GM19099 (cell line): ENCODE measurements around the gene IL15.

Experiments used
- POLR2A ChIP-seq: IDR thresholded peaks from 3 replicates; pipeline ENCODE4 v1.6.1; 2011; ENCODE audit warnings: low read depth; ENCODE audit not compliant: insufficient read length; ENCODE audit errors: extremely low read depth

Gene IL15, protein sequence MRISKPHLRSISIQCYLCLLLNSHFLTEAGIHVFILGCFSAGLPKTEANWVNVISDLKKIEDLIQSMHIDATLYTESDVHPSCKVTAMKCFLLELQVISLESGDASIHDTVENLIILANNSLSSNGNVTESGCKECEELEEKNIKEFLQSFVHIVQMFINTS

DNA sequence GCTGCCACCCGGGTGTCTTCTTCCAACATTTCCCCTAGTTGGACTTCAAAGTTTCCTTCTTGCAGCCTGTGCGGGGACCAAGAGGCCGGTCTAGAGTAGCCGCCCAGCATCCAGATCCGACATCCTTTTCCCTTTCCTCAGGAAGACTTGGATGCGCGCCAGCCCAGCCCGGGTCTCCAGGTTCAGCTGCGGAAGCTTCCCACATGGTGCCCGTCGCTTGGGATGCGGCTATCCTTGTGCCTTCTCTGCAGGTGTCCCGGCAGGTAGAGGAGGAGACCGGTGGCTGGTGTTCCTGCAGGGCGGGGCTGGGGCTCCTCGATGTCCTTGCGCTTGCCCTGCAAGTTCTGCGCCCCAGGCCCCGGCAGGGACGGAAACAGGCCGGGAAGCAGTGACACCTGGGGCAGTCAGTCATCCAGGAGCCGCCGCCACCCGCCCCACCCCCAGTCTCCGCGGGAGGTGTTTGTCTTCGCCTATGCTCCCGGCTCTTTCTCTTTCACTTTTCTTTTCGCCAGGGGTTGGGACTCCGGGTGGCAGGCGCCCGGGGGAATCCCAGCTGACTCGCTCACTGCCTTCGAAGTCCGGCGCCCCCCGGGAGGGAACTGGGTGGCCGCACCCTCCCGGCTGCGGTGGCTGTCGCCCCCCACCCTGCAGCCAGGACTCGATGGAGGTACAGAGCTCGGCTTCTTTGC is at the start of gene IL15:
Gene IL15, plus strand, starts transcription at position 502 of the 689 bp plus-strand sequence. CDS start 82,882 bp downstream, outside the sequence.
- peak; percentile 42 for TF ChIP-seq POLR2A

DNA sequence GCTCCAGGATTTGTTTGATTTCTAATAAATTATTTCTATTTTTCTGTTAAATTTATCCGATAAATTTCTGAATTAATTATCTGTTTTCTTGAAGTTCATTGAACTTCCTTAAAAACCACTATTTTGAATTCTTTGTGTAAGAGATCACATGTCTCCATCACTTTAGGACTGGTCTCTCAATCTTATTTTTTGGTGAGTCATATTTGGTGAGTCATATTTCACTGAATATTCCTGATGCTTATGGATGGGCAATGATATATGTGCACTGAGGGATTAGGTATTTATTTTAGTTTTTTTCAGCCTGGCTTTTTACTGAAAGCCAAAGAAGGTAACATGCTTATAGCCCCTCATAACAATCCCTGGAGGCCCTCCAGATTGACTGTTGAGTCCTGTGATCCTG is 48.5 kb upstream of the IL15 start:
- TF ChIP-seq POLR2A = no peak

DNA sequence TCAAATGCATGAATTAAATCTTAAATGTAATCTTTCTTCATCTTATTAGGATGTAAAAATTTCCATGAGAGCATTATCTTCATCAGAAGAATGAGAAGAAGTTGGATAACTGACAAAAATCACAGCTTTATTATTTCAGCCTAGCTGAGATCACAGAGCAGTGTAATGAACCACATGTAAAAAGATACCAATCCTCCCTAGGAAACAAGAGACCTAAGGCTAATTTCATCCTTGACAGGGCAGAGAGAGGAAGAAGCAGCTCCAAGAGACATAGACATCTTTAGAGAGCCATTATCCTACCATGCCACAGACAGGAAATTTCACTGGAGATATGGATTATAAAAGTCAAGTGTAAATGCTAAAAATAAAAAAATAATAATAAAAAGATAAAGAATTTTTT is 40.9 kb upstream of the IL15 start:
- TF ChIP-seq POLR2A = no peak

DNA sequence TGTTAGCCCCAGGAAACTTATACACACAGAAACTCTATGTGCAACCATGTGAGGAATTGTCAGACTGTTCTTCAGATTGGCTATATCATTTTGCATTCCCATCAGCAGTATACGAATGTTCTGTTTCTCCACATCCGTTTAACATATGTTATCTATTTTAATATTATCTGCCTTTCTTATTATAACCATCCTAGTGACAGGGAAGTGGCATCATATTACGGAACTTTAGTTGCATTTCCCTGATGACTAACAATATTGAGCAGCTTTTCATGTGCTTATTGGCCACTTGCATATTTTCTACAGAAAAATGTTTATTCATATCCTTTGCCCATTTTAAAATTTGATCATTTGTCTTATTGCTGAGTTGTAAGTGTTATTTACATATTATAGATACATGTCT is 36.5 kb upstream of the IL15 start:
- TF ChIP-seq POLR2A = no peak

DNA sequence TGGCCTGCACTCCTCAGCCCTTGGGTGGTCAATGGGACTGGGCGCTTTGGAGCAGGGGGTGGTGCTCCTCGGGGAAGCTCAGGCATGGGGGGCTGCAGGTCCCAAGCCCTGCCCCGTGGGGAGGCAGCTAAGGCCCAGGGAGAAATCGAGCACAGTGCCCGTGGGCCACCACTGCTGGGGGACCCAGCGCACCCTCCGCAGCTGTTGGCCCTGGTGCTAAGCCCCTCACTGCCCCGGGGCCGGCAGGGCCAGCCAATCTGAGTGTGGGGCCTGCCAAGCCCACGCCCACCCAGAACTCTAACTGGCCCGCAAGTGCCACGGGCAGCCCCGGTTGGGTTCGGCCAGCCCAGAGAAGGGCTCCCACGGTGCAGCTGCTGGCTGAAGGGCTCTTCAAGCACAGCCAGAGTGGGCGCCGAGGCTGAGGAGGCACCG is 30.9 kb upstream of the IL15 start:
- no peak for TF ChIP-seq POLR2A

DNA sequence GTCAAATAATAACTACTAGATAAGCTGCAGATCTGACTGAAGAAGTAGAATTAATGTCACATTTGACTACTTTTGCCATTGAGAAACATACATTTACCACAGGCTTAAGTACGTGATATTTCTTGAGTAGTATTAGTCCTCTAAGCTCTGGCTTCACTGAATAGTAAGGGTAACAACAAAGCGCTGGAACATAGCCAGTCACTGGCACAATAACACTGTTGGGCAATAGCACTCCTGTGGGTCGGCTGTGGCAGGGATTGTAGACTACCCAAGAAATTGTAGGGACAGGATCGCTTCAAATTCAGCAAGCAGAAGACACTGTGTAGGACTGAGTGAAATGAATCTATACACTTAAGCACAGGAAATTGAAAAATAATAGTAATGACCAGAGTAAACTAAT is 27.1 kb upstream of the IL15 start:
- TF ChIP-seq POLR2A = no peak

DNA sequence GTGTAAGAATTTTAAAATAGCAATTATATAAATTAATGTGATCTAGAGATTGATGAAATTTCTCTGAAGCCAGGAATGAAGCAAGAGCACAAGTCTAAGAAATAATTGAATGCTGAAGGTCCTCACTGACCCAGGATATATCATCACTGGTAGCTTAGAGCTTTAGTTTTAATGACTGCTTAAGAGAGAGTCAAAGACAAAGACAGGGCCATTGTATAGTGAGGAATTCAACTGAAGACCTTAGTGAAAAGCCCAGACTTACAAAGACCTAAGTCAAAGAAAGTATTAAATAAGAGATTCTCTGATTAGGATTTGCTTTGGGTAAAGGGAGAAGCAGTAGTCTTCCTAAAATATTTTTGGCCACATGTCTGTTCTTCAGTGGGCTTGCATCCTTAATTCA is 26.0 kb upstream of the IL15 start:
- TF ChIP-seq POLR2A = no peak

DNA sequence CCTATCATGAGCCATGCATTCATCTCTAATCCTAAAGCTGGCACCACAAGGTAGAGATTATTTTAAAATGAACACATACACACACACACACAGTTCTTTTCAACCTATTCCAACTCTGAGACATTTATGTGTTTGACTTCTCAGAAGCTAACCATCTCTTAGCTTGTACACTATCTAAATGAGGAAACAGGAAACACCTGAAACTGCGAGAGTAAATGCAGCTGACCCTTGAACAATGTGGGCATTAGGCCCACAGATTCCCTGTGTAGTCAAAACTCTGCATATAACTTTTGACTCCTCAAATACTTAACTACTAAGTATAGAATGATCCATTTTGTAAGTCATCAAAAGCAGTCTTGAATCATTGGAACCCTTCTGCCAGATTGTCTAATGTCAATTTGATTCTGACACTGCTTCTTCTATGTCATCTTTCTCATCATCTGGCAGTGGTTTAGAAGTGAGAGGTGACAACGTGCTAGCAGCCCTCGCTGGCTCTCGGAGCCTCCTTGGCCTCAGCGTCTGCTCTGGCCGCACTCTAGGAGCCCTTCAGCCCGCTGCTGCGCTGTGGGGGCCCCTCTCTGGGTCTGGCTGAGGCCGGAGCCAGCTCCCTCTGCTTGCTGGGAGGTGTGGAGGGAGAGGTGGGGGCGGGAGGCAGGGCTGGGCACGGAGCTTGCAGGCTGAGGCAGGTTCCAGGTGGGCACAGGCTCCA is 21.4 kb upstream of the IL15 start:
- no peak for TF ChIP-seq POLR2A

DNA sequence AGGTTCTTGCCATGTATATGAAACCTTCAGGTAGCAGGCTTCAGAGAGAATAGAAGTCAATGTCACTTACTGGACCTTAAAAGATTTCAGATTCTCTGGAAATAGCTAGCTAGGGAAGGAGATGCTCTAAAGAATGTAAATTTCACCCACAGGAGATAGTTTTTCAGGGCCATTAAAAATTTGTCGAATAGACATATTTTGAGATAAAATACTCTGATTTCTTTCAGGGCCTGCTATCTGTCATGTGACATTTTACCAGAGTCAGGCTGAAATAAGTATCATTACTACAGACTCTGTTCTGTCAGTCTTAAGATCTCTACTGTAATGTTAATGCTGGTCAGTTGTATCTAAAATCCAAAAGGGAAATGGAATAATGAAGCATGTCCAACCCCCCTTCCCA is 15.7 kb upstream of the IL15 start:
- no peak for TF ChIP-seq POLR2A

DNA sequence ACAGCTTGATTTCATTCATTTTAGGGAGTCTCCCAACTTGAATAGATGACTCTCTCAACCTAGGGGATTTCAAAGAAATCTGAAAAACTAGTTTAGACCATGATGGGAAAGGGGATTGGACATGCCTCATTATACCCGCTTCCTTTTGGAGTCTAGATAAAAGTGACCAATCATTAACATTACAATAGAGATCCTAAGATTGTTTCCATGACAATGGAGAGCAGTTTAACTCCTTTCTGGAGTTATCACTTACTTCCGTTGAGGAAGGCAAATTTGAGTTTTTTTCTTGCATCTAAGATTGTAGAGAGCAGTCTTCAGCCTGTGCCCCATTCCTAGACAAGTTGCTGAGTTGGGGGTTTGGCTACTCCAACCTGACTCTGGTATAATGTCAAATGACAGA is 11.4 kb upstream of the IL15 start:
- no peak for TF ChIP-seq POLR2A

DNA sequence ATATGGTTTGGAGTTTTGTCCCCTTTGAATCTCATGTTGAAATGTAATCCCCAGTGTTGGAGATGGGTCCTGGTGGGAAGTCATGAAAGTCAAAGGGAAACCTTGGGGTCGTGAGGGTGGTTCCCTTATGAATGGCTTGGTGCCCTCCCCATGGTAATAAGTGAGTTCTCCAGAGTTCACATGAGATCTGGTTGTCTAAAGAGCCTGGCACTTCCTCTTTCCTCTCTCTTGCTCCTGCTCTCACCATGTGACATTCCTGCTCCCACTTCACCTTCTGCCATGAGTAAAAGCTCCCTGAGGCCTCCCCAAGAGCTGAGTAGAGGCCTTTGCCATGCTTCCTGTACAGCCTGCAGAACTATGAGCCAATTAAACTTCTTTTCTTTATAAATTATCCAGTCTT is 5.5 kb upstream of the IL15 start:
- TF ChIP-seq POLR2A = no peak

DNA sequence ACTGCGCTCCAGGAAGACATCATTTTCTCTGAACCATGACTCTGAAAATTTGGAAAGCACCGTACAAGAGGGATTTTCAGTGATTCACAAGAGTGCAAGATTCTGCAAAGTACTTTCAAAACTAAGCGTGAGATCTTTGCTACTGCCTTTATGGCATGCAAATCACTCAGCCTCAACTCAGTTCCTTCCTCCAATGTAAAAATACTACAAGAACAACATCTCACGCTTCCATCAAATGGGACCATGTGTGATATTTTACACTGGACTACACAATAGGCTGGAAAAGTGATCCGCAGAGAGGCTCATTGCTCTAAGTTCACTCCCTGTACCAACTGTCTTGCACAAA is 674 bp upstream of the IL15 start:
- TF ChIP-seq POLR2A = no peak

DNA sequence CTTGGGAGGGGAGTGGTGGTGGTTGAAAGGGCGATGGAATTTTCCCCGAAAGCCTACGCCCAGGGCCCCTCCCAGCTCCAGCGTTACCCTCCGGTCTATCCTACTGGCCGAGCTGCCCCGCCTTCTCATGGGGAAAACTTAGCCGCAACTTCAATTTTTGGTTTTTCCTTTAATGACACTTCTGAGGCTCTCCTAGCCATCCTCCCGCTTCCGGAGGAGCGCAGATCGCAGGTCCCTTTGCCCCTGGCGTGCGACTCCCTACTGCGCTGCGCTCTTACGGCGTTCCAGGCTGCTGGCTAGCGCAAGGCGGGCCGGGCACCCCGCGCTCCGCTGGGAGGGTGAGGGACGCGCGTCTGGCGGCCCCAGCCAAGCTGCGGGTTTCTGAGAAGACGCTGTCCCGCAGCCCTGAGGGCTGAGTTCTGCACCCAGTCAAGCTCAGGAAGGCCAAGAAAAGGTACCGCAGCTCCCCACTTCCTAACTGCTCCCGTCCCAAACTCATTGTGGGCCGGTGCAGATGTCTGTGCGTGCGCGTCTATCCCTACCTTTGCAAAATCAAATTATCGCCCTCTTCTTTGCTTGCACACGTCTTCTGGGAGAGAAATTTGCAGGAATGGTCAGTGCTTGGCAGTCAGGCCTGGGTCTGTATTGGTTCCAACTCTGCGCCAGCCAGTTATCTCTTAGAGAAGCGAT is 533 bp downstream of the IL15 start:
- TF ChIP-seq POLR2A = no peak

DNA sequence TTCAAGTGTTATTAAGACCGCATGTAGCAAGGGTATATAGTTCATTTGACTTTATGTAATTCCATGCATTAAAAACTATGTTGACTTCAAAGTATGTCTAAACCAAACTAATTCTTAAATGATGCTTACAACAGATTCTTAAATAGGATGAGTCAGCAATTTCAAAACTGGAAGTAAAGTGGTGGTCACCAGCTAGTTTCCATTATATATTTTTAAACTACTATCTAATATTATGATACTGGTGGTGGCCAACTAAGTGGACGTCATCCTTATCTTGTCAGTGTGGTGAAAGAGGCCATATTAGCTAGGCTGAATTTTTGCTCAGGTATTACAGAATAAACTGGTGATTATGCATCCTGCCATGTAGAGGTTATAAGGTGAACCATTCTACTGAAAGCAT is 1.2 kb downstream of the IL15 start:
- no peak for TF ChIP-seq POLR2A

DNA sequence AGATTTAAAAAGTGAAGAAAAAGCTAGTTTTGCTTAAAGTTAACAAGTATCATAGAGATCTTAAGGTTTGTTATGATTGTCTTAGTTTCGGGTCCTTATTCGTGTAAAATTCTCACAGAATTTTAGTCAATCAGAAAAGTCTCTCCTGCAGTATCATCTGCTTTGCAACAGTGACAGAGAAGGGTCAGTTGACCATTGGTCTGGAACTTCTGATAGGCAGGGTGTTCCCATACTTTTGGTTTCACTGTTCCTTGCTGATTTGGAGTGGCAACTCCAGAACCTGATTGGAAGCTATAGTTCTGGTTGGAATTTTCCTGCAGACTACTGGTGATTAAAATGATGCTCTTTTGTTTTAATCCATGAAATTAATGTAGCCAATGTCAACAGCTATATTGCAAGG is 1.8 kb downstream of the IL15 start:
- TF ChIP-seq POLR2A = no peak

DNA sequence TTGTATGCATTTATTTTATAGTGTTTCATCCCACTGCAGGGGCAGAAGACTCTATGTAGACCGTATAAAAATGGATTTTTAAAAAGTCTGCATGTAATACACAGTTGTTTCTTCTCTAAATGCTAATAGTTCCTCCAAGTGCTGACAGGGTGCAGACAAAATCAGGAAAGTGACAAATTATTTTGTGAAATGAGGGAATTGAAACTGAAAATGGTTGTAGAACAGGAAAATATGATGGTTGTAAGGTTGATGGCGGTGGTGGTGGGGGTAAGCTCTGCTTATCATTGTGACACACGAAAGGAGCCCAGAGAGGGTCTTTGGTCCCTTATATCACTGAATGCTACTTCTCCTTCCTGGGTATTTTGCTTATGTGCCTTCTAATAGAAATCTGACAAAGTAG is 4.3 kb downstream of the IL15 start:
- no peak for TF ChIP-seq POLR2A
